ENCODE results near the gene SLCO4C1.

The SLCO4C1 gene

DNA sequence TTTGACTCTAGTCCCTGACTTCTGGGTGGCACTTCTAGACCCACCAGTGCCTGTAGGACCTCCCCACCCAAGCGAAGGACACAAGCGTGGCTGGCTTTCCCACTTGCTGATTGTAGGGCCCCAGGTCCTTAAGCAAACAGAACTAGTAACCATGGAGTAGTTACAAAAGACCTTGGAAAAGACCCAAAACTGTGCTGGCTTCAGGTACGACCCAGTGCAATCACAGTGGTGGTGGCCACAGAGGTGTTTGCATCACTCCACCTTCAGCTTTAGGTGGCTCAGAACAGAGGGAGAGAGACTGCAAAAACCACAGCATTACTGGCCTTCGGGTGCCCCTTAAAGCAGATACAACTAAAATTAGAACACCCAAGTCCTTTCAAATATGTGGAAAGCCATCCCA, 52.9 kb downstream of the SLCO4C1 start:
- Histone ChIP-seq H3K4me3 (ENCODE audit: low read depth, low read length) (no peak overlapping the region), H3K27ac (no peak overlapping the region), H3K27me3 (ENCODE audit: control insufficient read depth, insufficient read depth, low read length) (no peaks in the 10 kb centered on the region), H2AFZ (no peak overlapping the region), H3K79me2 (no peaks in the 10 kb centered on the region), H3K9ac (no peak overlapping the region), H3K4me2 (ENCODE audit: low read length) (no peak overlapping the region), H3K4me1 (no peaks in the 10 kb centered on the region), H3K9me3 (ENCODE audit: control insufficient read depth, low read length) (no peaks in the 10 kb centered on the region), H3K36me3 (ENCODE audit: control insufficient read depth, insufficient read depth, low read length) (no peaks in the 10 kb centered on the region)
- TF ChIP-seq, protein P1, sequence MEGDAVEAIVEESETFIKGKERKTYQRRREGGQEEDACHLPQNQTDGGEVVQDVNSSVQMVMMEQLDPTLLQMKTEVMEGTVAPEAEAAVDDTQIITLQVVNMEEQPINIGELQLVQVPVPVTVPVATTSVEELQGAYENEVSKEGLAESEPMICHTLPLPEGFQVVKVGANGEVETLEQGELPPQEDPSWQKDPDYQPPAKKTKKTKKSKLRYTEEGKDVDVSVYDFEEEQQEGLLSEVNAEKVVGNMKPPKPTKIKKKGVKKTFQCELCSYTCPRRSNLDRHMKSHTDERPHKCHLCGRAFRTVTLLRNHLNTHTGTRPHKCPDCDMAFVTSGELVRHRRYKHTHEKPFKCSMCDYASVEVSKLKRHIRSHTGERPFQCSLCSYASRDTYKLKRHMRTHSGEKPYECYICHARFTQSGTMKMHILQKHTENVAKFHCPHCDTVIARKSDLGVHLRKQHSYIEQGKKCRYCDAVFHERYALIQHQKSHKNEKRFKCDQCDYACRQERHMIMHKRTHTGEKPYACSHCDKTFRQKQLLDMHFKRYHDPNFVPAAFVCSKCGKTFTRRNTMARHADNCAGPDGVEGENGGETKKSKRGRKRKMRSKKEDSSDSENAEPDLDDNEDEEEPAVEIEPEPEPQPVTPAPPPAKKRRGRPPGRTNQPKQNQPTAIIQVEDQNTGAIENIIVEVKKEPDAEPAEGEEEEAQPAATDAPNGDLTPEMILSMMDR (IDR thresholded peaks at IDR 0.05) = no peak

DNA sequence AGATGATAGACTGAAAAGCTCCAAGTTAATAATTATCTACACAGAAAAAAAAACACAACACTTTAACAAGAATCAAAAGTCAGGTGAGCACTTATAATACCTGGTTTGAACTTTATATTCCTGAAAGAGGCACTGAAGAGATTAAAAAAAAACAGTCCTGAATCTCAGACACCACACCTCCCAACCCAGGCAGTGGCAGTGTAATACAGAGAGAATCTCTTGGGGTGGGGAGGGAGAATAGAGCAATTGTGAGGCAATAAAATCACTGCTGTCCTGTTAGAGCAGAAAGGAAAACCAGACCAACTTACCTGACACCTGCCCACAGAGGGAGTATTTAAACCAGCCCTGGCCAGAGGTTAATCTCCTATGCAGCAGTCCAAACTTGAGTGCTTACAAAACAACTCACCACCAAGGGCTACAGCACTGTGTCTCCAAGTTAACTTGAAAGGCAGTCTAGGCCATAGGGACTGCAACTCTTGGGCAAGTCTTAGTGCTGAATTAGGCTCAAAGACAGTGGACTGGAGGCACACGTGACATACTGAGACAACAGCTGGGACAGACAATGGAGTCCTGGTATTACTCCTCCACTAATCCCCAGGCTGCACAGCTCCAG, 54.2 kb downstream of the SLCO4C1 start:
- H3K4me3 ChIP-seq (ENCODE audit: low read depth, low read length) = no peak overlapping the region
- no peaks in the 10 kb centered on the region for H3K36me3 ChIP-seq (ENCODE audit: control insufficient read depth, insufficient read depth, low read length)
- H3K4me1 ChIP-seq = no peaks in the 10 kb centered on the region
- no peaks in the 10 kb centered on the region for H3K79me2 ChIP-seq
- H3K9ac ChIP-seq = no peak overlapping the region
- no peaks in the 10 kb centered on the region for H3K27me3 ChIP-seq (ENCODE audit: control insufficient read depth, insufficient read depth, low read length)
- H3K9me3 ChIP-seq (ENCODE audit: control insufficient read depth, low read length) = no peaks in the 10 kb centered on the region
- H3K27ac ChIP-seq = no peak overlapping the region
- no peak overlapping the region for H3K4me2 ChIP-seq (ENCODE audit: low read length)
- TF ChIP-seq, protein P1 (IDR thresholded peaks at IDR 0.05) = no peak
- no peak overlapping the region for H2AFZ ChIP-seq

DNA sequence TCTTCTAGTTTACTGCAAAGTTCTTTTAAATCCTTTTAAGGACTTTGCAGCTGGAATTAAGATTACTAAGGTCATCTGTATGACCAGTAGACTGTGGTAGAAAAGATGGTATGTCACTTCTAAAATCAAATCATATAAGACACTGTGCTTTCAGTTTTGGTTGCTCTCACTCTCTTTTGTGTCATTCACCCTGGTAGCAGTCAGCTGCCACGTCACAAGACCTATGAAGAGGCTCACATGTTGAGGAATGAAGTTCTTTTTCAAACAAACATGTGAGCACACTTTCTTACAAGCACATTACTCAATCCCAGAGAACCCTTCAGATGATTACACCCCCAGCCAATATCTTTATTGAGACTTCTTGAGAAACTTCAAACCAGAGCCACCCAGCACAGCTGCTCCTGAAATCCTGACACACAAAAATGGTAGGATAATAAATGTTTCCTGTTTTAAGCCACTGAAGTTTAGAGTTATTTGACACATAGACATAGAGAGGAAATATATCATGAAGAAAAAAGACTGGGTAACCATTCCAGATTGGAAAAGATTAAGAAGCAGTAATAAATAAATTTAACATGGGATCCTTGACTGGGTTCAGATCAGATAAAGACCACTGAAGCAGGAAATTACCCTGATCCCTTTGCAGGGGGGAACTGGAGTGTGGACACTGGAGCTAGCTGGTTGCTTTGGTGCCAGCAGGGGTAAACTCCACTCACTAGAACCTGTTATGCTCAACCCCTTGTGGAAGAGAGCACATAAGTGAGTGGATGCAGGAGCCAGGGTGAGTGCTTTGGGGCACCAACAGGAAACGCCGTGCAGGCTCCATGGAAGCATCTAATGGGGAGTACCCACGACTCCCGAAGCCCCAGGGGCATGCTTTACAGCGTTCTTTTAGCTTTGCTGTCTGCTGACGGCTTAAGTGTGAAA, 64.1 kb downstream of the SLCO4C1 start:
- no peaks in the 10 kb centered on the region for H3K36me3 ChIP-seq (ENCODE audit: control insufficient read depth, insufficient read depth, low read length)
- H3K27ac ChIP-seq = no peak overlapping the region
- TF ChIP-seq, protein P1 (IDR thresholded peaks at IDR 0.05) = no peak
- H3K4me3 ChIP-seq (ENCODE audit: low read depth, low read length) = no peak overlapping the region
- H3K4me1 ChIP-seq = no peaks in the 10 kb centered on the region
- H3K4me2 ChIP-seq (ENCODE audit: low read length) = no peak overlapping the region
- H2AFZ ChIP-seq = no peak overlapping the region
- H3K9me3 ChIP-seq (ENCODE audit: control insufficient read depth, low read length) = no peaks in the 10 kb centered on the region
- no peaks in the 10 kb centered on the region for H3K79me2 ChIP-seq
- H3K27me3 ChIP-seq (ENCODE audit: control insufficient read depth, insufficient read depth, low read length) = no peaks in the 10 kb centered on the region
- no peak overlapping the region for H3K9ac ChIP-seq

DNA sequence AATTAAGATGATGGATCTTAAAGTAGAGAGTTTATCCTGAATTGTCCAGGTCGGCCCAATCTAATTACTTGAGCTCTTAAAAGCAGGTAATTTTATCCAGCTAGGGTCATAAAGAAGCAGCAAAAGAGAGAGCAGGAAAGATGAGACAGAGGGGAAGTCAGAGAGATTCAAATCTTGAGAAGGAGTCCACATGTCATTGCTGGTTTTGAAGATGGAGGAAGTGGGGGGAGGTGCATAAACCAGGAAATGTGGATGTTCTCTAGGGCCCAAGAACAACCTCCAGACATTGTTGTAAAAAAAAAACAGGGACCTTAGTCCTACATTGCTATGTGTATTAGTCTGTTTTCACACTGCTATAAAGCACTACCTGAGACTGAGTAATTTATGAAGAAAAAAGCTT, 66.4 kb downstream of the SLCO4C1 start:
- H3K4me3 ChIP-seq (ENCODE audit: low read depth, low read length) = no peak overlapping the region
- no peak overlapping the region for H3K27ac ChIP-seq
- H3K9me3 ChIP-seq (ENCODE audit: control insufficient read depth, low read length) = no peaks in the 10 kb centered on the region
- H3K79me2 ChIP-seq = no peaks in the 10 kb centered on the region
- no peak overlapping the region for H2AFZ ChIP-seq
- H3K4me1 ChIP-seq = no peaks in the 10 kb centered on the region
- no peak overlapping the region for H3K9ac ChIP-seq
- no peaks in the 10 kb centered on the region for H3K36me3 ChIP-seq (ENCODE audit: control insufficient read depth, insufficient read depth, low read length)
- H3K27me3 ChIP-seq (ENCODE audit: control insufficient read depth, insufficient read depth, low read length) = no peaks in the 10 kb centered on the region
- TF ChIP-seq, protein P1 (IDR thresholded peaks at IDR 0.05) = no peak
- no peak overlapping the region for H3K4me2 ChIP-seq (ENCODE audit: low read length)

All from parathyroid adenoma (tissue), 2 donors.